GM12878 (cell line): ENCODE results near the gene DDHD1. TPM values are rescaled to one million over a fixed set of nuclear protein-coding genes. Genes with fewer than 3 reads are reported as not detected.

Experiments used
- ATAC-seq: fragments of 200-7000 bp; cut with Tn5 transposase; 3 replicates; pipeline ENCODE4 v1.9.1; 2020; ENCODE audit warnings: mild to moderate bottlenecking, moderate library complexity
- BruUV-seq: library from RNA; stranded (reverse); fragments of 400-500 nt; replicated peaks from 2 replicates; lab custom pipeline; 2021; lab: Mats Ljungman, UMichigan
- CTCF ChIA-PET: fragments of 300-600 bp; sonication (Branson Sonifier 250); formaldehyde crosslinking; extraction: SDS; loops from one replicate; lab custom pipeline; 2021; ENCODE audit warnings: inconsistent platforms; lab: Yijun Ruan, JAX
- POLR2A ChIA-PET: fragments of 350-600 bp; formaldehyde crosslinking; extraction: SDS; loops from one replicate; lab custom pipeline; 2021; ENCODE audit warnings: inconsistent platforms; lab: Charles Lee
- RAD21 ChIA-PET: fragments of 300-600 bp; sonication (Branson Sonifier 250); formaldehyde crosslinking; loops from one replicate; lab custom pipeline; 2023; ENCODE audit warnings: antibody characterized with exemption; ENCODE audit not compliant: unreplicated experiment; lab: Charles Lee
- SMC1A ChIA-PET: fragments of 300-600 bp; sonication (Branson Sonifier 250); formaldehyde crosslinking; loops from one replicate; lab custom pipeline; 2023; ENCODE audit not compliant: unreplicated experiment, uncharacterized antibody; lab: Charles Lee
- DNase-seq: peaks from one replicate; pipeline ENCODE4 v3.0.0-alpha.2; 2011; ENCODE audit warnings: low read depth, low spot score
- FAIRE-seq: peaks from 3 replicates; lab custom pipeline; 2011; peaks lifted over from hg19 to GRCh38; lab: Jason Lieb, UNC
- H2AFZ ChIP-seq: 2 replicates; pipeline ENCODE4 v1.6.0; 2011; ENCODE audit warnings: low read depth, low read length, control low read depth; ENCODE audit not compliant: control insufficient read depth
- H3K27ac ChIP-seq: 2 replicates; pipeline ENCODE4 v1.5.1; 2011; ENCODE audit warnings: control low read depth; ENCODE audit not compliant: control insufficient read depth, insufficient read depth
- H3K27me3 ChIP-seq, 2 experiments: replicated peaks in 1 of 2; 2 replicates each; pipeline versions ENCODE4 v1.6.0 to v1.6.1; 2011; ENCODE audit warnings: low read length in 1 of 2; ENCODE audit not compliant: control insufficient read depth in 2 of 2, insufficient read depth in 2 of 2
- H3K36me3 ChIP-seq, 2 experiments: 2 replicates each; pipeline ENCODE4 v1.5.1; 2011; ENCODE audit warnings: low read length in 1 of 2; ENCODE audit not compliant: control insufficient read depth in 2 of 2, insufficient read depth in 2 of 2
- H3K4me1 ChIP-seq: 2 replicates; pipeline ENCODE4 v1.6.1; 2011; ENCODE audit warnings: mild to moderate bottlenecking, low read length, moderate library complexity, mixed read lengths; ENCODE audit not compliant: control insufficient read depth, insufficient read depth
- H3K4me2 ChIP-seq: 2 replicates; pipeline ENCODE4 v1.6.0; 2011; ENCODE audit warnings: control low read depth; ENCODE audit not compliant: control insufficient read depth, insufficient read depth
- H3K4me3 ChIP-seq: fragments of 200-600 bp; sonication (generic); 2 replicates; pipeline ENCODE4 v1.5.1; 2016
- H3K79me2 ChIP-seq: 2 replicates; pipeline ENCODE4 v1.6.0; 2011; ENCODE audit warnings: low read length; ENCODE audit not compliant: control insufficient read depth, insufficient read depth
- H3K9ac ChIP-seq: 2 replicates; pipeline ENCODE4 v1.8.0; 2011; ENCODE audit warnings: low read length, control low read depth, mixed read lengths; ENCODE audit not compliant: control insufficient read depth, insufficient read depth
- H3K9me3 ChIP-seq: replicated peaks from 3 replicates; pipeline ENCODE4 v1.5.1; 2011; ENCODE audit warnings: mild to moderate bottlenecking, low read length; ENCODE audit not compliant: control insufficient read depth, insufficient read depth
- H4K20me1 ChIP-seq: 2 replicates; pipeline ENCODE4 v1.6.0; 2011; ENCODE audit not compliant: control insufficient read depth, insufficient read depth
- CBFB ChIP-seq: IDR thresholded peaks from 2 replicates; pipeline ENCODE4 v1.6.1; 2016; ENCODE audit warnings: antibody characterized with exemption, low read depth
- IKZF2 ChIP-seq, 2 experiments: fragments of 450-650 bp; IDR thresholded peaks; 2 replicates each; pipeline ENCODE4 v1.6.1; 2017; ENCODE audit warnings: mild to moderate bottlenecking in 2 of 2, moderate library complexity in 2 of 2
- MEF2A ChIP-seq: IDR thresholded peaks from 2 replicates; pipeline ENCODE4 v1.6.1; 2011; ENCODE audit warnings: low read depth, mild to moderate bottlenecking, low read length, moderate library complexity; ENCODE audit not compliant: insufficient read depth
- RUNX3 ChIP-seq: IDR thresholded peaks from 2 replicates; pipeline ENCODE4 v1.6.1; 2012; ENCODE audit warnings: low read length, inconsistent platforms
- ZBTB40 ChIP-seq: fragments of 450-650 bp; IDR thresholded peaks from 2 replicates; pipeline ENCODE4 v1.6.1; 2016; ENCODE audit warnings: mild to moderate bottlenecking, moderate library complexity, borderline replicate concordance
- WGBS: methylation state at CpG from one replicate; pipeline ENCODE4 v1.1.6; 2016; ENCODE audit warnings: low lambda C conversion rate; ENCODE audit not compliant: insufficient replicate concordance, insufficient coverage; ENCODE audit errors: missing lambda C conversion rate; 5-methylcytosine and 5-hydroxymethylcytosine counted together
- in situ Hi-C: fragments of 300-500 bp; cut with MboI; formaldehyde crosslinking; loops from 9 replicates; pipeline ENCODE4 v1.14.3; 2018; ENCODE audit warnings: mixed read lengths
- intact Hi-C: fragments of 100-400 bp; cut with micrococcal nuclease; formaldehyde crosslinking; loops from one replicate; pipeline ENCODE4 v1.14.2; 2022; ENCODE audit not compliant: unreplicated experiment
- polyA plus RNA-seq, 11 experiments: library from polyadenylated mRNA; depleted of rRNA in 4 of 11; unstranded in 6 of 11; stranded (reverse) in 5 of 11; fragments of >200 nt; fragmentation: Nextera tagmentation in 4 of 11; fragmentation: Illumina TruSeq in 1 of 11; extraction: Ambion mirVana in 4 of 11; extraction: Trizol in 1 of 11; gene quantifications; 1 replicate in 1 of 11; 2 replicates in 10 of 11; pipeline versions ENCODE4 v1.2.1 to v1.2.3, GENCODE V29; 2011 to 2016; ENCODE audit warnings: inconsistent platforms in 2 of 11, missing spikeins in 2 of 11, low read depth in 1 of 11
- total RNA-seq, 4 experiments: library from RNA; depleted of rRNA in 3 of 4; stranded (reverse); fragments of >200 nt in 3 of 4; fragmentation: Illumina TruSeq in 1 of 4; extraction: Trizol in 1 of 4; gene quantifications; 2 replicates each; pipeline versions ENCODE4 v1.2.1 to v1.2.3, GENCODE V29; 2013 to 2021

DDHD1 gene
- total and polyA plus RNA-seq, 10 of the 15 experiments (the other 5 are each of a cell fraction or from before 2014, with no cell fraction given): 7.7 to 52.3 (median 28.5) TPM

GRCh38 chr14:53147893-53148292 is 5.2 kb downstream of the DDHD1 start:
- ChIA-PET SMC1A (interaction anchor here (2.7 to 7.5 kb wide), 2 partner anchors 21 to 39 kb away, joined by 13 to 127 read pairs; no protein-coding TSS in a partner anchor), RAD21 (interaction anchor here (7.0 kb wide), 1 partner anchor 37 kb away, joined by 98 read pairs; no protein-coding TSS in a partner anchor), POLR2A (interaction anchor here (5.8 kb wide), 1 partner anchor 40 kb away, joined by 48 read pairs; no protein-coding TSS in a partner anchor), CTCF (interaction anchor here (5.1 to 6.9 kb wide), 2 partner anchors 39 to 93 kb away, joined by 29 to 60 read pairs; no protein-coding TSS in a partner anchor)
- intact Hi-C loops (no loop called here), in situ Hi-C loops (no loop called here)
- peak; percentile 73; the same call in 1 of the 2 replicates for TF ChIP-seq ZBTB40
- 0 out of 2 replicates have a peak, but pooled peaks have one; percentile 29 for TF ChIP-seq CBFB
- peak; percentile 55; the same call in 1 of the 2 replicates for TF ChIP-seq MEF2A
- no peak for TF ChIP-seq IKZF2 (IDR thresholded peaks at IDR 0.05)
- TF ChIP-seq RUNX3: peak; percentile 77
- Histone ChIP-seq H2AFZ (no peak overlapping the region), H3K4me2 (peak overlapping the region; percentile 96), H4K20me1 (peaks cover 4% of the 10 kb centered on the region; the same call in 1 of the 2 replicates), H3K36me3 (0 out of 4 replicates have a peak, but pooled peaks cover 0 to 3% of the 10 kb centered on the region in 2 experiments), H3K27ac (peak overlapping the region; percentile 88), H3K27me3 (no peaks in the 10 kb centered on the region), H3K79me2 (peaks cover 100% of the 10 kb centered on the region), H3K9ac (peak overlapping the region; percentile 51; the same call in 1 of the 2 replicates), H3K4me3 (peak overlapping the region; percentile 94), H3K4me1 (peaks cover 34% of the 10 kb centered on the region), H3K9me3 (peaks cover 5% of the 10 kb centered on the region)
- 0 out of 3 replicates have a peak, but pooled peaks have one; percentile 4 for ATAC-seq
- FAIRE-seq: no peak
- DNase-seq: no peak
- 44% methylated on average over 2 of the region's 2 CpGs for WGBS
- no TSS peak for BruUV-seq
